Kidney epithelial cell (primary cell): Measurements from ENCODE around the gene FSTL5. TPM values are rescaled to one million over a fixed set of nuclear protein-coding genes. Genes with fewer than 3 reads are reported as not detected.

Experiments
- DNase-seq: peaks from one replicate; pipeline ENCODE4 v3.0.0-alpha.2; 2010; ENCODE audit warnings: low read depth
- H3K27me3 ChIP-seq: 2 replicates; pipeline ENCODE4 v1.6.0; 2011; ENCODE audit warnings: low read length; ENCODE audit not compliant: control insufficient read depth, insufficient read depth
- H3K36me3 ChIP-seq: 2 replicates; pipeline ENCODE4 v1.5.1; 2011; ENCODE audit warnings: low read length; ENCODE audit not compliant: control insufficient read depth, insufficient read depth
- H3K4me3 ChIP-seq: 2 replicates; pipeline ENCODE4 v1.5.1; 2011; ENCODE audit warnings: low read depth, mild to moderate bottlenecking, control low read depth, low read length
- total RNA-seq: library from RNA; depleted of rRNA; stranded (reverse); fragments of >200 nt; gene quantifications from 2 replicates; pipeline ENCODE4 v1.2.3, GENCODE V29; 2015
- TF ChIP-seq, protein P1 (sequence below): IDR thresholded peaks from 2 replicates; pipeline ENCODE4 v1.5.1; 2011; ENCODE audit warnings: mild to moderate bottlenecking, moderate library complexity, low read length, control low read depth, inconsistent platforms; ENCODE audit not compliant: insufficient read depth, poor library complexity, severe bottlenecking

Gene FSTL5
- total RNA-seq, 1 donor from 2014 or later, result not detected

- no peaks in the 10 kb centered on the region for H3K36me3 ChIP-seq
- DNase-seq, result no peak
- H3K27me3 ChIP-seq, result no peaks in the 10 kb centered on the region
- TF ChIP-seq, protein P1, sequence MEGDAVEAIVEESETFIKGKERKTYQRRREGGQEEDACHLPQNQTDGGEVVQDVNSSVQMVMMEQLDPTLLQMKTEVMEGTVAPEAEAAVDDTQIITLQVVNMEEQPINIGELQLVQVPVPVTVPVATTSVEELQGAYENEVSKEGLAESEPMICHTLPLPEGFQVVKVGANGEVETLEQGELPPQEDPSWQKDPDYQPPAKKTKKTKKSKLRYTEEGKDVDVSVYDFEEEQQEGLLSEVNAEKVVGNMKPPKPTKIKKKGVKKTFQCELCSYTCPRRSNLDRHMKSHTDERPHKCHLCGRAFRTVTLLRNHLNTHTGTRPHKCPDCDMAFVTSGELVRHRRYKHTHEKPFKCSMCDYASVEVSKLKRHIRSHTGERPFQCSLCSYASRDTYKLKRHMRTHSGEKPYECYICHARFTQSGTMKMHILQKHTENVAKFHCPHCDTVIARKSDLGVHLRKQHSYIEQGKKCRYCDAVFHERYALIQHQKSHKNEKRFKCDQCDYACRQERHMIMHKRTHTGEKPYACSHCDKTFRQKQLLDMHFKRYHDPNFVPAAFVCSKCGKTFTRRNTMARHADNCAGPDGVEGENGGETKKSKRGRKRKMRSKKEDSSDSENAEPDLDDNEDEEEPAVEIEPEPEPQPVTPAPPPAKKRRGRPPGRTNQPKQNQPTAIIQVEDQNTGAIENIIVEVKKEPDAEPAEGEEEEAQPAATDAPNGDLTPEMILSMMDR, result no peak
- H3K4me3 ChIP-seq, result no peak overlapping the region
Observed at GRCh38 chr4:161992317-161992716, 171.5 kb downstream of the FSTL5 start.

DNA sequence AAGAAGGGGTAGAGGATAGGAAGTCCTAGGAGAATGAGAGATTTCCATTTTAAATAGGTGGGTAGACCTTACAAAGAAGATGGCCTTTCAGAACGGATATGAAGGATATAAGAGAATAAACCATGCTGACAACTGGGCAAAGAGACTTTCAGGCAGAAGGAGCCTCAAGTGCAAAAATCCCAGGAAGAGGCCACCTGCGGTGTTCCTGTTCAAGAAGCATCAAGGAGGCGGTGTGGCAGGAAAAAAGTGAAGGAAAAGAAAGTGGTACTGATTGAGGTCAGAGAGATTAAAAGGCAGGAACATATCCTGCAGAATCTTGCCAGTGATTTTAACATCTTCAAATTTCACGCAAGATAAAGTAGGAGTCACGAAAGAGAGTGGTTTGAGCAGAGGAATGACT lies 172.0 kb downstream of the FSTL5 start:
- TF ChIP-seq, protein P1, result no peak
- no peaks in the 10 kb centered on the region for H3K27me3 ChIP-seq
- DNase-seq, result no peak

GRCh38 chr4:161990721-161991120 lies 173.1 kb downstream of the FSTL5 start:
- Histone ChIP-seq H3K27me3 (no peaks in the 10 kb centered on the region), H3K4me3 (no peak overlapping the region), H3K36me3 (no peaks in the 10 kb centered on the region)
- DNase-seq, result no peak
- TF ChIP-seq, protein P1, result no peak

More for the DNA sequence above, 172.0 kb downstream of the FSTL5 start:
- Histone ChIP-seq H3K36me3 (no peaks in the 10 kb centered on the region), H3K4me3 (no peak overlapping the region)

DNA sequence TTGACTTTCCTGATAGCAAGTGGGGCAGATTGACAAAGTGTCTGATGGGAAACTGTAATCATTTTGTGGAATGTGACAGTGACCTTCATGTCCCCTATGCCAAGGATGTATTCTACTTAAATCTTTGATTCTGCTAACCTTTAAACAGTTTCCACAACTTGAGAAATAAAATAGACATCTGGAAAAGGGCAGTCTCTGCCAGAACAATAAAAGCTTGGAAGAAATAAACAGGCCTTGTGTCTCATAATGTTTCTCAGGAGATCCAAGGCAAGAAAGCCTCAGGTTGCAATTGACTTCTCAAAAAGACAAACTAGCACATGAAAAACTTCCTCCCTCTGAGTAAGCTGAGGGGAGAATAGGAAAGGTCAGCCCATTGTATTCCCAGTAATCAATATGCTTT lies 174.9 kb downstream of the FSTL5 start:
- Histone ChIP-seq H3K36me3 (no peaks in the 10 kb centered on the region), H3K4me3 (no peak overlapping the region), H3K27me3 (no peaks in the 10 kb centered on the region)
- TF ChIP-seq, protein P1, result no peak
- DNase-seq, result no peak

GRCh38 chr4:161987611-161988010 lies 176.2 kb downstream of the FSTL5 start:
- Histone ChIP-seq H3K36me3 (no peaks in the 10 kb centered on the region), H3K4me3 (no peak overlapping the region), H3K27me3 (no peaks in the 10 kb centered on the region)
- TF ChIP-seq, protein P1, result no peak
- no peak for DNase-seq

DNA sequence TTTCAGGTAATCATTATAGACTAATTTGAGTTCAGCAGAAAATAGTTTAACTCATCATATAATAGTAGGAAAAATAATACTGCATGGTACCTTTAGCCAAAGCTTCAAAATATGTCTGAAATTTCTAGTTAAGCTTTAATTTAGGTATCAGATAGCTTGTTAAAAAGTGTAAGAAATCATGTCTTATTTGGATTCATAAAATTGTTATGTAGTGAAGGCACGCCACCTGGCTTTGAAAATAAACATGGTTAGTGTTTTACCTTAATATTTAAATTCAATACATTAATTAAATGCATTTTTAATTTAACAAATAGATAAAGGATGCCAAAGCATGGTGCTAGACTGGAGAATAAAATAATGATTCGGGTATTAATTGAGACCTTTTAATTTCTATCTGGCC lies 211.4 kb downstream of the FSTL5 start:
- no peaks in the 10 kb centered on the region for H3K27me3 ChIP-seq
- TF ChIP-seq, protein P1, result no peak
- DNase-seq, result no peak
- no peak overlapping the region for H3K4me3 ChIP-seq
- no peaks in the 10 kb centered on the region for H3K36me3 ChIP-seq
